GM12878 (cell line): ENCODE results near the gene ATP5F1B. TPM values are rescaled to one million over a fixed set of nuclear protein-coding genes. Genes with fewer than 3 reads are reported as not detected.

Experiments
- CBX5 ChIP-seq: sonication (generic); IDR thresholded peaks from 2 replicates; pipeline ENCODE4 v1.6.1; 2016; ENCODE audit warnings: low read depth, moderate library complexity, mild to moderate bottlenecking, inconsistent platforms
- CEBPZ ChIP-seq: fragments of 150-350 bp; IDR thresholded peaks from 2 replicates; pipeline ENCODE4 v1.6.1; 2016; ENCODE audit warnings: low read depth, low read length
- CREM ChIP-seq: IDR thresholded peaks from 2 replicates; pipeline ENCODE4 v1.6.1; 2014; ENCODE audit warnings: antibody characterized with exemption, low read depth
- CUX1 ChIP-seq: IDR thresholded peaks from 2 replicates; pipeline ENCODE4 v1.6.1; 2012; ENCODE audit warnings: improper control_type of control experiment, low read depth, low read length; ENCODE audit not compliant: insufficient replicate concordance
- NFXL1 ChIP-seq: fragments of 450-650 bp; IDR thresholded peaks from 2 replicates; pipeline ENCODE4 v1.6.1; 2017; ENCODE audit warnings: antibody characterized with exemption, mild to moderate bottlenecking, borderline replicate concordance
- NR2C2 ChIP-seq: IDR thresholded peaks from 2 replicates; pipeline ENCODE4 v1.6.1; 2011; ENCODE audit warnings: borderline replicate concordance, low read depth; ENCODE audit not compliant: control insufficient read depth, insufficient read length
- PML ChIP-seq: IDR thresholded peaks from 2 replicates; pipeline ENCODE4 v1.6.1; 2012; ENCODE audit warnings: low read length, inconsistent platforms
- RAD21 ChIP-seq: IDR thresholded peaks from 2 replicates; pipeline ENCODE4 v1.6.1; 2011; ENCODE audit warnings: mild to moderate bottlenecking, low read depth, low read length, moderate library complexity; ENCODE audit not compliant: insufficient read depth
- RCOR1 ChIP-seq: conservative IDR thresholded peaks from 2 replicates; pipeline ENCODE4 v1.6.1; 2012; ENCODE audit warnings: low read depth, low read length, improper control_type of control experiment
- SMAD1 ChIP-seq: fragments of 450-650 bp; IDR thresholded peaks from 2 replicates; pipeline ENCODE4 v1.6.1; 2018; ENCODE audit warnings: mild to moderate bottlenecking, low read depth; ENCODE audit not compliant: partially characterized antibody
- SMC3 ChIP-seq: IDR thresholded peaks from 2 replicates; pipeline ENCODE4 v1.6.1; 2011; ENCODE audit warnings: low read length, improper control_type of control experiment, borderline replicate concordance
- STAT1 ChIP-seq: fragments of 450-650 bp; conservative IDR thresholded peaks from 2 replicates; pipeline ENCODE4 v1.6.1; 2014; ENCODE audit warnings: antibody characterized with exemption, mild to moderate bottlenecking
- TARDBP ChIP-seq: IDR thresholded peaks from 2 replicates; pipeline ENCODE4 v1.6.1; 2016; ENCODE audit warnings: borderline replicate concordance
- ZBED1 ChIP-seq: IDR thresholded peaks from 2 replicates; pipeline ENCODE4 v1.6.1; 2016; ENCODE audit warnings: borderline replicate concordance
- ZBTB40 ChIP-seq: fragments of 450-650 bp; IDR thresholded peaks from 2 replicates; pipeline ENCODE4 v1.6.1; 2016; ENCODE audit warnings: mild to moderate bottlenecking, moderate library complexity, borderline replicate concordance
- ZNF24 ChIP-seq: fragments of 450-650 bp; IDR thresholded peaks from 2 replicates; pipeline ENCODE4 v1.6.1; 2017; ENCODE audit warnings: antibody characterized with exemption, mild to moderate bottlenecking
- ZSCAN29 ChIP-seq: fragments of 450-650 bp; IDR thresholded peaks from 2 replicates; pipeline ENCODE4 v1.6.1; 2017; ENCODE audit warnings: mild to moderate bottlenecking, moderate library complexity
- polyA plus RNA-seq, 11 experiments: library from polyadenylated mRNA; depleted of rRNA in 4 of 11; unstranded in 6 of 11; stranded (reverse) in 5 of 11; fragments of >200 nt; fragmentation: Nextera tagmentation in 4 of 11; fragmentation: Illumina TruSeq in 1 of 11; extraction: Ambion mirVana in 4 of 11; extraction: Trizol in 1 of 11; gene quantifications; 1 replicate in 1 of 11; 2 replicates in 10 of 11; pipeline versions ENCODE4 v1.2.1 to v1.2.3, GENCODE V29; 2011 to 2016; ENCODE audit warnings: inconsistent platforms in 2 of 11, missing spikeins in 2 of 11, low read depth in 1 of 11
- total RNA-seq, 4 experiments: library from RNA; depleted of rRNA in 3 of 4; stranded (reverse); fragments of >200 nt in 3 of 4; fragmentation: Illumina TruSeq in 1 of 4; extraction: Trizol in 1 of 4; gene quantifications; 2 replicates each; pipeline versions ENCODE4 v1.2.1 to v1.2.3, GENCODE V29; 2013 to 2021

ATP5F1B gene
- total and polyA plus RNA-seq, 10 of the 15 experiments (the other 5 are each of a cell fraction or from before 2014, with no cell fraction given): 671 to 1,908 (median 1,031) TPM

GRCh38 chr12:56634837-56635791, 10.7 kb downstream of the ATP5F1B start (continued):
- TF ChIP-seq CUX1 (no peak), ZNF24 (no peak), RCOR1 (no peak), SMAD1 (no peak), CEBPZ (no peak), NR2C2 (no peak), SMC3 (no peak; the same call in 1 of the 2 replicates), RAD21 (0 out of 2 replicates have a peak, but pooled peaks have one; percentile 15), NFXL1 (no peak), STAT1 (no peak), ZBED1 (no peak), PML (no peak), TARDBP (0 out of 2 replicates have a peak, but pooled peaks have one; percentile 5), CBX5 (no peak), ZBTB40 (no peak), CREM (no peak), ZSCAN29 (no peak)
